ENCODE results near the gene NPTXR.
A peak's percentile ranks its signal among the peaks of the same experiment; 100 is the strongest.

The NPTXR gene

GRCh38 chr22:38843657-38844314 is at the start of gene NPTXR:
NPTXR (minus strand) TSS chr22:38844028.
- DNase-seq (ENCODE audit: low read depth in 2 of 2) = peak in 1 of 2 donors; percentile 26

DNA sequence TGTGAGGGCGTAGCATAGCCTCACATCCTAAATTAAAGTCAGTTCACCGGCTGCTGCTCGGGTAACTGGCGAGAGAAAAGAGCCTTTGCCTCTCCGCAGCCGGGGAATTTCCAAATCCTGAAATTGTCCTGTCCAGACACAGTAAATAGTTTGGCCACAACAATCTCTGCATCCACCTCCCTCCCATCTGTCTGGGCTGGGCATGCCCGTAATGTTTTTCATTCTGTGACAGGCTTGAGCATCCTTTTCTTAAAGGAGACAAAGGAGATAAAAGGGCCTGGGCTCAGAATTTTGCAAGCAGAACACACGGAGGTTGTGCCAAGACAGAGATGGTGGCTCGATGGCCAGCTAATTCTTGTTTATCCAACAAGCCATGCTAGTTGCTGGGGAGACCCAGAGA is 47.4 kb upstream of the NPTXR start:
- no peak for DNase-seq (ENCODE audit: low read depth in 2 of 2)

GRCh38 chr22:38890377-38890776 is 46.5 kb upstream of the NPTXR start:
- no peak for DNase-seq (ENCODE audit: low read depth in 2 of 2)

GRCh38 chr22:38886333-38886732 is 42.5 kb upstream of the NPTXR start:
- DNase-seq (ENCODE audit: low read depth in 2 of 2) = no peak

- DNase-seq (ENCODE audit: low read depth in 2 of 2) = no peak
These were observed 39.3 kb upstream of the NPTXR start for GRCh38 chr22:38882972-38883622.

- no peak for DNase-seq (ENCODE audit: low read depth in 2 of 2)
These were observed 38.4 kb upstream of the NPTXR start for GRCh38 chr22:38881997-38882879.

GRCh38 chr22:38881464-38881871 is 37.6 kb upstream of the NPTXR start:
- no peak for DNase-seq (ENCODE audit: low read depth in 2 of 2)

GRCh38 chr22:38879961-38880360 is 36.1 kb upstream of the NPTXR start:
- DNase-seq (ENCODE audit: low read depth in 2 of 2) = no peak

- DNase-seq (ENCODE audit: low read depth in 2 of 2) = no peak
These were observed 35.4 kb upstream of the NPTXR start for GRCh38 chr22:38879108-38879729.

GRCh38 chr22:38878001-38878400 is 34.2 kb upstream of the NPTXR start:
- DNase-seq (ENCODE audit: low read depth in 2 of 2) = no peak

- no peak for DNase-seq (ENCODE audit: low read depth in 2 of 2)
These were observed 30.8 kb upstream of the NPTXR start for GRCh38 chr22:38874529-38875222.

DNA sequence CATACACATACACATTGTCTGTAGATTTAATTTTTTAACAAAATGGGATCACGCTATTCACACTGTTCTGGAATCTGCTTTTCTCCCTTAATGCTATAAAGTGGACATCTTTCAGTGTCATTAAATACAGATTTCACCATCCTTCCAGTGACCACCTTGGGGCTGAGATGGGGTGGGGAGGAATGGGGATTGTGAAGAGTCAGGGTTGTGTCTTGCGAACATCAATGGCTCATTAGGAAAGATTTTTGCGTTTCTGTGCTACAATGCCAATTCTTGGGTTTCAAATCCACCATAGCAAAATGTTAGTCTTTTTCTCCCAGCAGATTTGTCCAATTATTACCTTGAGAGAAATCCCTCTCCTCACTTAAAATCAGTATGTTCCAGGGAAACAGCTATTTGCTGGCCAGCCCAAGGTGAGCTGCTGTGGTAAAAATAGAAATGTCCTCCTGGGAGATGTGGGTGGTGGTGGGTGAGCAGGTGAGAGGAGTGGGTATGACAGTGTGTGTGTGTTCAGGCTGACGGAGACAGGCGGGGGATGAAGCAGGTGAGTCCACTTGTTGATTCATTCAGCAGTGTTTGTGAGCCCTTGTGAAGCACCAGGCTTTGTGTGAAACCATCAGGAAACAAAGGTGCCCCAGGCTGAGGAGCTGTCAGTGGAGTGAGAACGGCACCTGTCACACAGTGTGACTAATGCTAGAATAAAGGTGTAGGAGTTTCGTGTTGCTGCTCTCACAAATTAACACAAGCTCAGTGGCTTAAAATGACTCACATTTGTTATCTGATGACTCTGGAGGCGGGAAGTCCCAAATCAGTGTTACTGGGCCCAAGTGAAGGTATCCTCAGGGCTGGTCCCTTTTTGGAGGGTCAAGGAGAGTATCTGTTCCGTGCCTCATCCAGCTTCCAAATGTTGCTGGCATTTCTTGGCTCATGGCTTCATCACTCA is 29.9 kb upstream of the NPTXR start:
- DNase-seq (ENCODE audit: low read depth in 2 of 2) = peak in 1 of 2 donors; percentile 63

GRCh38 chr22:38872831-38873248 is 29.0 kb upstream of the NPTXR start:
- DNase-seq (ENCODE audit: low read depth in 2 of 2) = no peak

DNA sequence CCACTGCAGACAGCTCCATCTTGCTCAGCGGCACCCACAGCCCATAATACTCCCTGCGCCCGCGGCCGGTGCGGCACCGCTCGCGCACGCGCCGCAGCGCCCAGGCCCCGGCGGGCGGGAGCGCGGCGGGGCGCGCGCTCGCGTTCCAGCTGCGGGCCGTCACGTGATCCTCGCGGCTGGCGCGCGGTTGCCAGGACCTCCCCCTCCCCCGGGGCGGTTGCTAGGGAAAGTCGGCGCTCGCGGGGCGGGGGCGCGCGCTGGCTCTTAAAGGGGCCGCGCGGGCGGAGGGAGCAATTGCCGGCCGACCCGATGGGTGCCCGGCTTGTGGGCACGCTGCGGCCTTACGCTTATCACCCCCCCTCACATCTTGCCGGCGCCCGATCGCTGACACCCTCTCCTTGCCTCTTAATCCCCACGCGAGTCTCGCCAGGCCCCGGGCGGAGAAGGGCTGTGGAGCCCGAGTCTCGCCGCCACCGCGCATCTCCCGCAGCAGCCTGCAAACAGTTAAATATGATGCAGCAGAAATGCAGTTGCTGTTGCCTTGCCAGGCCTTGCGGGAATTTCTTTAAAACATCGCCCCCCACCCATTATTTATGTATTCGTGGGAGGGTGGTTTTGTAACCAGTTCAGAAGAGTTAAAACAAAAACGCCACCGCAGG is 28.5 kb upstream of the NPTXR start, which contains the start of gene CBX6:
TSS of gene CBX6 (minus strand) at position 45 of the 659 bp plus-strand sequence. CDS start at position 19, 26 bp downstream.
- peak; percentile 92 to 93 for DNase-seq (ENCODE audit: low read depth in 2 of 2)

- DNase-seq (ENCODE audit: low read depth in 2 of 2) = no peak
These were observed 27.7 kb upstream of the NPTXR start for GRCh38 chr22:38871360-38872171.

DNA sequence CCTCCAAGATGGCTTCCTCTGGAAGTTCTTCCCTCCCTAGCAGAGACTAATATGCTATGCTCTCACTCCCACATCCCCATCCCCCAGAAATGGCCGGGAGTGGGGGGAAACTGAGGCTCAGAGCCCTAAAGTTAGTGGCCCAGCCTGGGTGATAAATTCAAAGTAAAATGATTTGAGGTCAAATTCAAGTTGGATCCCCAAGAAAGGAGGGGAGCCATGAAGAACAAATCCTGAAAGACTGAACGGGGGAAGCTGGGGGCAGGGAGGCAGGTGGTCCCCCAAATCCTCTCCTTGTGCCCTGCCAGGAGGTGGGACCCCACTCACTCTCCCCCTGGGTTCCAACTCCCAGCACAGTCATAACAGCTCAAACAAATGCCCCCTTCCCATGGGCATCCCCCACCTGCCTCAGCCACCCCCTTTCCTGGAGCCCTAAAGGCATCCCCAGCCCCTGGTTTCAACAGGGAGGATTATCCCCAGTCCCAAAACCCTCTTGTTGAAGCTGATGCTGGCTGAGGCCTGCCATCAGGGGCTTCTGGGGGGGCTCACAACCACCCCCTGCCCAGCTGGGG is 27.0 kb upstream of the NPTXR start:
- no peak for DNase-seq (ENCODE audit: low read depth in 2 of 2)

GRCh38 chr22:38870312-38870741 is 26.5 kb upstream of the NPTXR start:
- DNase-seq (ENCODE audit: low read depth in 2 of 2) = peak; percentile 88

GRCh38 chr22:38869663-38870062 is 25.8 kb upstream of the NPTXR start:
- DNase-seq (ENCODE audit: low read depth in 2 of 2) = no peak
